Breast epithelium (tissue), 4 donors: ENCODE data around the gene FBXL7. TPM values are rescaled to one million over a fixed set of nuclear protein-coding genes. Genes with fewer than 3 reads are reported as not detected.
A peak's percentile ranks its signal among the peaks of the same experiment; 100 is the strongest.

Source experiments
- DNase-seq, 2 donors: peaks; one replicate each; pipeline ENCODE4 v3.0.0-alpha.2; 2019; ENCODE audit warnings: low spot score in 2 of 2
- H3K27ac ChIP-seq, 2 donors: fragments of 200-600 bp; sonication (generic) in 1 of 2; one replicate each; pipeline ENCODE4 v1.5.1; 2016 to 2019; ENCODE audit warnings: mild to moderate bottlenecking in 1 of 2
- H3K27me3 ChIP-seq, 2 donors: fragments of 200-600 bp; sonication (generic) in 1 of 2; one replicate each; pipeline versions ENCODE4 v1.5.1 to v1.6.0; 2017 to 2019; ENCODE audit warnings: control low read depth in 1 of 2, mild to moderate bottlenecking in 1 of 2
- H3K36me3 ChIP-seq: fragments of 200-600 bp; one replicate; pipeline ENCODE4 v1.5.1; 2019
- H3K4me1 ChIP-seq, 2 donors: fragments of 200-600 bp; sonication (generic); one replicate each; pipeline ENCODE4 v1.5.1; 2016 to 2019; ENCODE audit warnings: control low read depth in 1 of 2
- H3K4me3 ChIP-seq, 3 donors: fragments of 200-600 bp; sonication (generic); 1 replicate in 2 of 3; 2 replicates in 1 of 3; pipeline ENCODE4 v1.5.1; 2016 to 2019; ENCODE audit warnings: mild to moderate bottlenecking in 3 of 3, moderate library complexity in 2 of 3
- H3K9me3 ChIP-seq, 2 donors: fragments of 200-600 bp; sonication (generic) in 1 of 2; one replicate each; pipeline ENCODE4 v1.5.1; 2016 to 2019; ENCODE audit warnings: control low read depth in 1 of 2
- POLR2A ChIP-seq: fragments of 450-650 bp; IDR thresholded peaks from one replicate; pipeline ENCODE4 v1.6.1; 2016; ENCODE audit warnings: antibody characterized with exemption, mild to moderate bottlenecking, moderate library complexity
- POLR2AphosphoS5 ChIP-seq, 3 donors: sonication (generic); formaldehyde crosslinking; IDR thresholded peaks; one replicate each; pipeline ENCODE4 v1.6.1; 2017; ENCODE audit warnings: antibody characterized with exemption in 3 of 3
- intact Hi-C: fragments of 100-400 bp; cut with DNase I; formaldehyde crosslinking; loops from one replicate; pipeline ENCODE4 v1.15.1; 2023; ENCODE audit warnings: low total_unique reads
- total RNA-seq, 3 donors: library from RNA; depleted of rRNA; stranded (reverse); fragments of >200 nt; gene quantifications; one replicate each; pipeline ENCODE4 v1.1.0, GENCODE V29; 2016
- TF ChIP-seq, protein P1 (sequence below), 3 donors: fragments of 450-650 bp; IDR thresholded peaks; one replicate each; pipeline ENCODE4 v1.5.1; 2016 to 2017; ENCODE audit warnings: antibody characterized with exemption in 3 of 3, mild to moderate bottlenecking in 3 of 3, moderate library complexity in 3 of 3

Gene FBXL7
- total RNA-seq, 3 donors from 2014 or later: 6.9 to 17.3 (median 10.8) TPM

- intact Hi-C loops: no loop called here
- Histone ChIP-seq H3K4me1 (no peaks in the 10 kb centered on the region), H3K27me3 (no peaks in the 10 kb centered on the region), H3K4me3 (no peak overlapping the region), H3K27ac (no peak overlapping the region), H3K9me3 (no peaks in the 10 kb centered on the region), H3K36me3 (no peaks in the 10 kb centered on the region)
- no peak for TF ChIP-seq POLR2A
- TF ChIP-seq, protein P1, sequence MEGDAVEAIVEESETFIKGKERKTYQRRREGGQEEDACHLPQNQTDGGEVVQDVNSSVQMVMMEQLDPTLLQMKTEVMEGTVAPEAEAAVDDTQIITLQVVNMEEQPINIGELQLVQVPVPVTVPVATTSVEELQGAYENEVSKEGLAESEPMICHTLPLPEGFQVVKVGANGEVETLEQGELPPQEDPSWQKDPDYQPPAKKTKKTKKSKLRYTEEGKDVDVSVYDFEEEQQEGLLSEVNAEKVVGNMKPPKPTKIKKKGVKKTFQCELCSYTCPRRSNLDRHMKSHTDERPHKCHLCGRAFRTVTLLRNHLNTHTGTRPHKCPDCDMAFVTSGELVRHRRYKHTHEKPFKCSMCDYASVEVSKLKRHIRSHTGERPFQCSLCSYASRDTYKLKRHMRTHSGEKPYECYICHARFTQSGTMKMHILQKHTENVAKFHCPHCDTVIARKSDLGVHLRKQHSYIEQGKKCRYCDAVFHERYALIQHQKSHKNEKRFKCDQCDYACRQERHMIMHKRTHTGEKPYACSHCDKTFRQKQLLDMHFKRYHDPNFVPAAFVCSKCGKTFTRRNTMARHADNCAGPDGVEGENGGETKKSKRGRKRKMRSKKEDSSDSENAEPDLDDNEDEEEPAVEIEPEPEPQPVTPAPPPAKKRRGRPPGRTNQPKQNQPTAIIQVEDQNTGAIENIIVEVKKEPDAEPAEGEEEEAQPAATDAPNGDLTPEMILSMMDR (IDR thresholded peaks at IDR 0.05): no peak
- no peak for TF ChIP-seq POLR2AphosphoS5 (IDR thresholded peaks at IDR 0.05)
- DNase-seq: no peak
These were observed 137.9 kb downstream of the FBXL7 start for GRCh38 chr5:15637886-15638285.

DNA sequence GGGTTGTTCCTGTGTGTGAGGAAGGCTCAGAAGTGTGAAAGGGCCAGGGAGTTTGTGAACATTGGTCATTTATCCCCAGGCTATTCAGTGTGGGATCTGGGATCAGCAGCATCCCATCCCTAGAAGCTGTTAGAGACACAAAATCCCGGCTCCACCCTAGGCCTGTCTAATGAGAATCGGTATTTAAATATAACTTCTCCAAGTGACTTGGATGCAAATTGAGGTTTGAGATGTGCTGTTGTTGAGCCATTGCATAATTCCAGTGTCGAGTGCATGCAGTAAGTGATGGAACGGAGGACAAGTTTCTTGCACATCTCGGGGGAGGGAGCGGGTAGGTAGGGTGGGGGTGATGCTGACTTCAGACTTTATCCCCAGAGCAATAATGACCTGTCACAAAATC lies 138.3 kb downstream of the FBXL7 start:
- Histone ChIP-seq H3K27me3 (no peaks in the 10 kb centered on the region), H3K4me1 (no peaks in the 10 kb centered on the region), H3K9me3 (no peaks in the 10 kb centered on the region), H3K4me3 (no peak overlapping the region), H3K36me3 (no peaks in the 10 kb centered on the region), H3K27ac (no peak overlapping the region)
- DNase-seq: no peak
- TF ChIP-seq, protein P1 (IDR thresholded peaks at IDR 0.05): no peak
- TF ChIP-seq POLR2AphosphoS5 (IDR thresholded peaks at IDR 0.05): no peak
- no peak for TF ChIP-seq POLR2A
- intact Hi-C loops: no loop called here

DNA sequence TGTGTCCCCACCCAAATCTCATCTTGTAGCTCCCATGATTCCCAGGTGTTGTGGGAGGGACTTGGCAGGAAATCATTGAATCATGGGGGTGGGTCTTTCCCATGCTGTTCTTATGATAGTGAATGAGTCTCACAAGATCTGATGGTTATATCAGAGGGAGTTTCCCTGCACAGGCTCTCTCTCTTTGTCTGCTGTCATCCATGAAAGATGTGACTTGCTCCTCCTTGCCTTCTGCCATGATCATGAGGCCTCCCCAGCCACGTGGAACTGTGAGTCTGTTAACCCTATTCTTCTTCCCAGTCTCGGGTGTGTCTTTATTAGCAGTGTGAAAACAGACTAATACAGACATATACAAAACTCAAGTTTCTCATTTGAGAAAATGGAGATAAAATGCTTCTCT lies 139.3 kb downstream of the FBXL7 start:
- Histone ChIP-seq H3K27ac (no peak overlapping the region), H3K4me3 (no peak overlapping the region), H3K27me3 (no peaks in the 10 kb centered on the region), H3K36me3 (no peaks in the 10 kb centered on the region), H3K9me3 (no peaks in the 10 kb centered on the region), H3K4me1 (no peaks in the 10 kb centered on the region)
- no peak for DNase-seq
- no peak for TF ChIP-seq POLR2A
- TF ChIP-seq, protein P1 (IDR thresholded peaks at IDR 0.05): no peak
- TF ChIP-seq POLR2AphosphoS5 (IDR thresholded peaks at IDR 0.05): no peak
- intact Hi-C loops: no loop called here

GRCh38 chr5:15640116-15640515 lies 140.1 kb downstream of the FBXL7 start:
- intact Hi-C loops: no loop called here
- no peak for DNase-seq
- Histone ChIP-seq H3K27ac (no peak overlapping the region), H3K27me3 (no peaks in the 10 kb centered on the region), H3K4me1 (no peaks in the 10 kb centered on the region), H3K4me3 (no peak overlapping the region), H3K9me3 (no peaks in the 10 kb centered on the region), H3K36me3 (no peaks in the 10 kb centered on the region)
- TF ChIP-seq POLR2A: no peak
- TF ChIP-seq, protein P1 (IDR thresholded peaks at IDR 0.05): no peak
- no peak for TF ChIP-seq POLR2AphosphoS5 (IDR thresholded peaks at IDR 0.05)

DNA sequence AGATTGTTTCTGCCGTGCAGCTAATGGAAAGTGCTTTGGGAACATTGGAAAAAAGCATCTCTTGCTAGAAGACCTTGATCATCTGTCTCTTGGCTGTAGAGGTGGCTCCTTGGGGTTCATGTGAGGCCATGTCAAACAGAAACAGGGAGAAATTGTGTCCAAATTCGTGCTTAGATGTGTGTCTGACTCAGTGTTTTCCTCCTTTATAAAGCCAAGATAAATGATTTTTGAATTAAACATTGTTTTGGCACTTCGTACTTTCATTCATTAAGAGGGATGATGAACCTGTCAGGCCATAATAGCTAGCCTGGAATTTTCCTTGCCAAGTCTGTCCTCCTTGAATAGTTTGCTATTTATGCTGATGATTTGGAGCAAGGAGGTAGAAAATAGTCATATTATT lies 143.8 kb downstream of the FBXL7 start:
- intact Hi-C loops: no loop called here
- Histone ChIP-seq H3K4me3 (no peak overlapping the region), H3K4me1 (peaks cover 0 to 2% of the 10 kb centered on the region in 2 donors), H3K27ac (peak overlapping the region in 1 of 2 donors; percentile 38), H3K36me3 (no peaks in the 10 kb centered on the region), H3K27me3 (no peaks in the 10 kb centered on the region), H3K9me3 (no peaks in the 10 kb centered on the region)
- no peak for DNase-seq
- TF ChIP-seq POLR2A (no peak), POLR2AphosphoS5 (IDR thresholded peaks at IDR 0.05) (no peak)
- TF ChIP-seq, protein P1 (IDR thresholded peaks at IDR 0.05): no peak
